Nephron (organoid): Measurements from ENCODE around the gene PFKFB1.
"Not testable (repeated sequence)": the region's sequence is repeated elsewhere in the genome, so short reads cannot be mapped to it uniquely, and the experiment has no call there.

Experiments
- H3K27ac Mint-ChIP-seq, 3 experiments: 2 replicates each; pipeline ENCODE4 v1.8.0; 2020; ENCODE audit warnings: mixed read lengths in 3 of 3, mild to moderate bottlenecking in 2 of 3, moderate library complexity in 1 of 3
- H3K27me3 Mint-ChIP-seq: 2 replicates; pipeline ENCODE4 v1.8.0; 2021; ENCODE audit warnings: low read depth, mild to moderate bottlenecking, moderate library complexity, mixed read lengths
- H3K36me3 Mint-ChIP-seq: 2 replicates; pipeline ENCODE4 v1.8.0; 2020; ENCODE audit warnings: low read depth, mixed read lengths
- H3K4me1 Mint-ChIP-seq: 2 replicates; pipeline ENCODE4 v1.8.0; 2020; ENCODE audit warnings: mixed read lengths
- H3K4me3 Mint-ChIP-seq, 3 experiments: 2 replicates each; pipeline ENCODE4 v1.8.0; 2020; ENCODE audit warnings: mild to moderate bottlenecking in 3 of 3, mixed read lengths in 3 of 3, moderate library complexity in 2 of 3
- H3K9me3 Mint-ChIP-seq: 2 replicates; pipeline ENCODE4 v1.8.0; 2020; ENCODE audit warnings: mixed read lengths
- TF ChIP-seq, protein P1 (sequence below), 3 experiments: fragments of 200-600 bp; sonication (generic); IDR thresholded peaks; one replicate each; pipeline ENCODE4 v1.5.0; 2021; ENCODE audit warnings: antibody characterized with exemption in 3 of 3; ENCODE audit not compliant: unreplicated experiment in 3 of 3

PFKFB1 gene

GRCh38 chrX:54991706-54992105, 2.3 kb downstream of the PFKFB1 start:
- Mint-ChIP-seq H3K4me1 (peaks cover 15% of the 10 kb centered on the region), H3K4me3 (no peak overlapping the region), H3K27ac (no peak overlapping the region), H3K27me3 (peaks cover 4% of the 10 kb centered on the region), H3K36me3 (no peaks in the 10 kb centered on the region), H3K9me3 (peaks cover 6% of the 10 kb centered on the region)
- TF ChIP-seq, protein P1, sequence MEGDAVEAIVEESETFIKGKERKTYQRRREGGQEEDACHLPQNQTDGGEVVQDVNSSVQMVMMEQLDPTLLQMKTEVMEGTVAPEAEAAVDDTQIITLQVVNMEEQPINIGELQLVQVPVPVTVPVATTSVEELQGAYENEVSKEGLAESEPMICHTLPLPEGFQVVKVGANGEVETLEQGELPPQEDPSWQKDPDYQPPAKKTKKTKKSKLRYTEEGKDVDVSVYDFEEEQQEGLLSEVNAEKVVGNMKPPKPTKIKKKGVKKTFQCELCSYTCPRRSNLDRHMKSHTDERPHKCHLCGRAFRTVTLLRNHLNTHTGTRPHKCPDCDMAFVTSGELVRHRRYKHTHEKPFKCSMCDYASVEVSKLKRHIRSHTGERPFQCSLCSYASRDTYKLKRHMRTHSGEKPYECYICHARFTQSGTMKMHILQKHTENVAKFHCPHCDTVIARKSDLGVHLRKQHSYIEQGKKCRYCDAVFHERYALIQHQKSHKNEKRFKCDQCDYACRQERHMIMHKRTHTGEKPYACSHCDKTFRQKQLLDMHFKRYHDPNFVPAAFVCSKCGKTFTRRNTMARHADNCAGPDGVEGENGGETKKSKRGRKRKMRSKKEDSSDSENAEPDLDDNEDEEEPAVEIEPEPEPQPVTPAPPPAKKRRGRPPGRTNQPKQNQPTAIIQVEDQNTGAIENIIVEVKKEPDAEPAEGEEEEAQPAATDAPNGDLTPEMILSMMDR (IDR thresholded peaks at IDR 0.05; ENCODE audit: unreplicated experiment in 3 of 3): no peak

- not testable (repeated sequence) for H3K27ac Mint-ChIP-seq, H3K27me3 Mint-ChIP-seq, H3K4me1 Mint-ChIP-seq, H3K4me3 Mint-ChIP-seq, H3K36me3 Mint-ChIP-seq
- H3K9me3 Mint-ChIP-seq: peaks cover 13% of the 10 kb centered on the region
These were observed 10.7 kb downstream of the PFKFB1 start for GRCh38 chrX:54983306-54983705.

DNA sequence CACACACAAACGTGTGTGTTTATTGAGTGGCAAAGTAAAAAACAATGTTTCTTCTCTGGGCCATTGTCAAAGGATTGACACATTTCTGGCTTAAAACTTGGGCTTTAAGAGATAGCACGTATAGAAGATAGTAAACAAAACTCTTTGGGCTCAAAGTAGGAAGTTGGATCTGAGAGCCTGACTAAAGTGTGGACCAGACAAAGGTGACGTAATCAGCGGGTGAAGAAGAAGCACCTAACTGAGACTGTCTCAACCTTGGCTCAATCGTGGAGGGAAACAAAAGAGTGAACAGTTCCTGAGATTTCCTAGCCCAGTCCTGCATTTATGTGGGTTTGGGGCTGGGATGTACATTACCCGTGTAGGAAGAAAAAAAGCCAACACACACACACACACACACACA, 13.7 kb downstream of the PFKFB1 start:
- no peak overlapping the region for H3K27ac Mint-ChIP-seq
- no peaks in the 10 kb centered on the region for H3K36me3 Mint-ChIP-seq
- no peak overlapping the region for H3K4me3 Mint-ChIP-seq
- H3K4me1 Mint-ChIP-seq: no peaks in the 10 kb centered on the region
- TF ChIP-seq, protein P1 (IDR thresholded peaks at IDR 0.05; ENCODE audit: unreplicated experiment in 3 of 3): no peak
- no peaks in the 10 kb centered on the region for H3K27me3 Mint-ChIP-seq
- H3K9me3 Mint-ChIP-seq: peaks cover 12% of the 10 kb centered on the region

GRCh38 chrX:54979432-54979831, 14.6 kb downstream of the PFKFB1 start:
- H3K4me1 Mint-ChIP-seq: no peaks in the 10 kb centered on the region
- TF ChIP-seq, protein P1 (IDR thresholded peaks at IDR 0.05; ENCODE audit: unreplicated experiment in 3 of 3): no peak
- peaks cover 16% of the 10 kb centered on the region for H3K9me3 Mint-ChIP-seq
- no peaks in the 10 kb centered on the region for H3K36me3 Mint-ChIP-seq
- H3K4me3 Mint-ChIP-seq: no peak overlapping the region
- no peaks in the 10 kb centered on the region for H3K27me3 Mint-ChIP-seq
- no peak overlapping the region for H3K27ac Mint-ChIP-seq

DNA sequence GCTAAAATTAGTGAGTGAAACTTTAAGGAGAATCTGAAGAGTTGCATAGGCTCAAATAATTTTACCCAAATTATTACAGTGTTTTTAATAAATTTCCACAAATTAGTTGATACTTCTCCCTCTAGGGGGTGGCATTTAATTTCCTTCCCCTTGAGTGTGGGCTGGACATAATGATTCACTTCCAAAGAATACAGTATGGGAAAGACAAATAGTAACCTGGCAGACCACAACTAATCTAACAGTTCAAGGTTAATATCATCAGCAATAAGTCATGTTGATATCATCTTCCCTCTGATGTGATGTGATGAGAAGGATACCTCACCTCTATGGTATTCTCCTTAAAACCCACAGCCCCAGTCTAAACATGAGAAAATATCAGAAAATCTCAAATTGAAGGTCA, 15.5 kb downstream of the PFKFB1 start:
- no peaks in the 10 kb centered on the region for H3K36me3 Mint-ChIP-seq

GRCh38 chrX:54977387-54977786, 16.6 kb downstream of the PFKFB1 start:
- H3K36me3 Mint-ChIP-seq: no peaks in the 10 kb centered on the region
- peaks cover 20% of the 10 kb centered on the region for H3K9me3 Mint-ChIP-seq
- TF ChIP-seq, protein P1 (IDR thresholded peaks at IDR 0.05; ENCODE audit: unreplicated experiment in 3 of 3): no peak
- no peak overlapping the region for H3K4me3 Mint-ChIP-seq
- no peak overlapping the region for H3K27ac Mint-ChIP-seq
- no peaks in the 10 kb centered on the region for H3K27me3 Mint-ChIP-seq
- H3K4me1 Mint-ChIP-seq: no peaks in the 10 kb centered on the region

More for the DNA sequence above, 15.5 kb downstream of the PFKFB1 start:
- H3K27me3 Mint-ChIP-seq: no peaks in the 10 kb centered on the region
- no peak overlapping the region for H3K4me3 Mint-ChIP-seq
- H3K9me3 Mint-ChIP-seq: peaks cover 19% of the 10 kb centered on the region
- TF ChIP-seq, protein P1 (IDR thresholded peaks at IDR 0.05; ENCODE audit: unreplicated experiment in 3 of 3): no peak
- H3K4me1 Mint-ChIP-seq: no peaks in the 10 kb centered on the region
- H3K27ac Mint-ChIP-seq: no peak overlapping the region
